HG03354 (cell line): ENCODE data around the gene OLAH.
A peak's percentile ranks its signal among the peaks of the same experiment; 100 is the strongest.

ENCODE experiments used
- ATAC-seq: cut with Tn5 transposase; IDR thresholded peaks from one replicate; pipeline ENCODE4 v1.9.1; 2021; ENCODE audit warnings: mild to moderate bottlenecking; ENCODE audit not compliant: unreplicated experiment, poor library complexity, severe bottlenecking

Gene OLAH

GRCh38 chr10:15120523-15120922 lies 76.8 kb downstream of the OLAH start:
- no peak for ATAC-seq

- ATAC-seq = no peak
These were observed 78.0 kb downstream of the OLAH start for GRCh38 chr10:15121707-15122106.

GRCh38 chr10:15122477-15123030 lies 78.8 kb downstream of the OLAH start:
- ATAC-seq = peak; percentile 93
